Measurements from ENCODE around the gene SLC13A2. TPM values are rescaled to one million over a fixed set of nuclear protein-coding genes. Genes with fewer than 3 reads are reported as not detected.

SLC13A2 gene
- total RNA-seq, 1 donor from 2014 or later = 1.1 TPM

DNA sequence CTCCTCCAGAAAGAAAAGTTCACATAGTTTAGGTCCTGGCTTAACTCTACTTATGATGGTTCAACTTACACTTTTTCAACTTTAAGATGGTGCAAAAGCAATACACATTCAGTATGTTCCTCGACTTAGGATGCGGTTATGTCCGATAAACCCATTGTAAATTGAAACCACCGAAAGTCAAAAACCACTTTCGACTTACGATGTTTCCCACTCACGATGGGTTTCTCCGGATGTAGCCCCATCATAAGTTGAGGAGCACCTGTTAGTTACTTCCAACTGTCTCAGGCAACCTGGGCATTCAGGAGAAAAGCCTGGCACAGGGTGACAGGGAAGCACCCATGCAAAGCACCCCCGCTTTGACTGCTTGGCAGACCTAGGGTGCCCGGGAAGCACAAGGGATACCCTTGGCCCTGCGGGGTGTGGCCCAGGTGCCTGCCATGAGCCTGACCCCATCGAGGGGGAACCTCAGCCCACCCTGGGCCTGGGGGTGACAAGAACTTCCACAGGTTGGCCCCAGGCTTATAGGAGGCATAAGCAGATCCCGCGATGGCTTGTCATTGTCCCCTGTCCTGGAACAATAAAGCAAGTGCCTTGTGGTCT, 65.0 kb downstream of the SLC13A2 start:
- DNase-seq = no peak

DNA sequence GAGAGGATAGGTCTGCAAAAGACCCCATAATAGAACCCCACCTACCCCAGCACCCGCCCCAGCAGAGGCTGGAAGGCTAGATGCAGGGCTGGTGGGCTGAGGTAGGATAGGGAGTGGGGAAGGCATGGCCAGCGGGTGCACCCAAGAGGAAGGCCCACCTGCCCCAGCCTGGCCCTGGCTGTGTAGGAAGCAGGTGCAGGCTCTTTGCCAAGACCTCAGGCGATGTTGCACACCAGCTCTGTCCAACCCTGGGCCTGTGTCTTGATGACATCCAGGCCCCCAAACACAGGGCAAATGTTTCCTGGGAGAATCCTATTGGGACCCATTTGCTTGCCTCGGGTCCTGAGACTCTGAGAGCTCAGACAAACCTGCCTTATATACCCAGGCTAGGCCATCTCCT, 66.8 kb downstream of the SLC13A2 start:
- DNase-seq = no peak

DNA sequence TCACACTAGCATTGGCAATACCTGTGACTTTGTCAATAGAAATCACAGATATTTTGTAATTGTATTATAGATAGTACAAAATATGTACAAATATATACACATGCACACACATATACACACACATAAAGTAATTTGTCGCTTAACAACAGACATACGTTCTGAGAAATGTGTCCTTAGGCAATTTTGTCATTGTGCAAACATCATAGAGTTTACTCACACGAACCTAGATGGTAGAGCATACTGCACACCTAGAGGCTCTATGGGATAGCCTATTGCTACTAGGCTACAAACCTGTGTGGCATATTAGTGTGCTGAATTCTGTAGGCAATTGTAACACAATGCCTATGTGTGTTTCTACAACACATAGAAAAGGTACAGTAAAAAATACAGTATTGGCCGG, 68.0 kb downstream of the SLC13A2 start:
- no peak for DNase-seq

DNA sequence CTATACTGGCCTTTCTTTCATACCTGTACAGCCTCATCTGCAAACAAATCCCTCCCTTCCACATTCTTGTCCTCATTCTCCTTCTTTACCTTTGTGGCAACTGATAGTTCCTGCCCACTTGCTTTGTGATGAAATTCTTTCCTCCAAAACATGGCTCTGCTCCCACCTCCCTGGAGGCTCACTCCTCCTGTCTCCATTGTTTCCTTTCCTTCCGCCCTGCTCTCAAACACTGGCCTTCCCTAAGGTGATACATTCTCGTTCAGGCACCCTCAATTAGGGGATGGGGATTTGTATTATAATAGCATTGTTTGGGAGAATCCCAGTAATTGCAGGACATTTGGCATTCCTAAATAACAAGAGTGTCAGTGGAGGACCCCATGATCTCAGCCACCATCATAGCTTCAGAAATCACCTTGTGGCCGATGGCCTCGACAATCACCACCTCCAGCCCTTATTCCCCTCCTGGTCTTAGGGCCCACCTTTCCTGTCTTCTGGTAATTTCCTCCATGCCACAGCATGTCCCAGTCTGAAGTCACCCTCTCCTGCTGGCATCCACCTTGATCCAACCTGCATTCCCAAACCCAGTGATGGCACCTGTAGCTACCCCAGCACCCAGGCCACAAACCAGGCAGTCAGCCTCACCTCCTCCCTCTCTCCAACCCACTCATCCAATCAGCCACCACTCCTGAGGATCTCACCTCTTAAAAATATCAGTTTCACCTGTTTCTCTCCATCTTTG, 71.1 kb downstream of the SLC13A2 start:
- DNase-seq = no peak

DNA sequence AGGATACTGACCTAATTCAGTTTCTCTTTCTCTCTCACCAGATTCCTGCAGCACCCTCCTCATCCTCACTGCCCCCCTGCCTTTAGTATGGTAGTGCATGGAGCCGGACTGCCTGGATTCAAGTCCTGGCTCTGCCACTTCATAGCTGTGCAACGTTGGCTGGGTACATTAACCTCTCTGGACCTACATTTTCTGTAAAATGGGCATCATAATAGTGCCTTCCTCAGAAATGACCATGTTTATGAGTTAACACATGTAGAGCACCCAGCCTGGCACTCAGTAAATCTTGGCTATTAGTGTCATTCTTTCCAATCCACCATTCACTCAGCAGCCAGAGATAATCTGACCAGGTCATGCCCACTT, 71.7 kb downstream of the SLC13A2 start:
- DNase-seq = no peak

DNA sequence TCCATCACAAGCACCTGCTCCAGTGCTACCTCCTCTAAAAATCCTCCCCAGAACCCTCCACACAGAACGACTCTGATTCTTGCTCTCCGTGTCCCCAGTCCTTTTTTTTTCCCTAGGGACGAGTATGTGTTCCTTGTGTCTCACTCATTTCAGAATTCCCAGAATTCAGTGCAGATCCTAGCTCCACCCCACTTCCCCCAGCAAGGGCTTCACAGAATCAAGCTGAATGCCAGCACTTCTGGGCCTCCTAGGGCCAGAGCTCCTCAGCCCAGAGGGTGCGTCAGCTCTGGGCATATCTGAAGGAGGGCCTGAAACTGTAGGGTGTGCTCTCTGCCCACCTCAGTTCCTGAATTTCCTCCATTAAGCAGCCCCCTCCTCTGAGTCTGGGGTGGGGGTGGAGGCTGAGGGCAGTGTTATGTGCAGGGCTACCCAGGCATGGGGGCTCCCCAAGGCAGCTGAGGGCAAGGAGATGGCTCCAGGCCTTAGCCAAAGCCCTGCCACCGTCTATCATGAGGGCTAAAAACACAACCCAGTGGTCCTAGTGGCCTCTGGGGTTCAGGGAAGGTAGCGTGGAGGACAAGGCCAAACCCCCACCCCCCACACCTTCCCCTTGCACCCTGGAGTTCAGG, 72.5 kb downstream of the SLC13A2 start:
- no peak for DNase-seq

DNA sequence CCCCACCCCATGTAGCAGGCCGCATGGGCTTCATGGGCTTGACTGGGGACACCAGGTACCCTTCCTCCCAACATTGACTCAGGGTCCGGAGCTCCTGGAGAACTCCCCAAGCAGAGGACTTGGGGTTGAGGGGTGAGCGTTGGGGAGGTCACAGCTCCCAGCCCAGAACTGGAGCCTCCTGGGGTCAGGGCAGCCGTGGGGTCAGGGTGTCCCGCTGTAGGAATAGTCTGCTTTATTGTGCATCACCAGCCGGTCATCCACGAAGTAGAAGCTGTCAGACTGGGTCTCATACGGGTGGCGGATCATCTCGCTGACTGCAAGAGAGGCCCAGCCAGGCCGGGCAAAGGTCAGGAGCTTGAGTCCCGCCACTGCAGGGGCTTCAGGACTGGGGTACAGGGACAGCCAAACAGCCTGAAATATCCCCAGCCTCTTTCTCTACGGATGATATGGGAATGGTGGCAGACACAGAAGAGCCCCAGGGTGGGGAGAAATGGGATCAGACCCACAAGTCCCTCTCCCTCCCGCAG, 73.7 kb downstream of the SLC13A2 start:
- no peak for DNase-seq

Other genes with a start within 250 kb of the SLC13A2 start
- gene TMEM97, start 154.4 kb upstream of the SLC13A2 start, total RNA-seq = 12.1 TPM
- gene IFT20, start 138.2 kb upstream of the SLC13A2 start, total RNA-seq = 34.6 TPM
- gene TNFAIP1, start 137.9 kb upstream of the SLC13A2 start, total RNA-seq = 26.6 TPM
- 49.7 TPM for gene POLDIP2, start 116.1 kb upstream of the SLC13A2 start, total RNA-seq
- gene SEBOX, start 108.4 kb upstream of the SLC13A2 start, total RNA-seq = not detected
- 1.0 TPM for gene VTN, start 103.3 kb upstream of the SLC13A2 start, total RNA-seq
- 11.4 TPM for gene SARM1, start 102.0 kb upstream of the SLC13A2 start, total RNA-seq
- 6.5 TPM for gene SLC46A1, start 67.4 kb upstream of the SLC13A2 start, total RNA-seq
- gene FOXN1, start 32.7 kb downstream of the SLC13A2 start, total RNA-seq = 0.21 TPM
- gene UNC119, start 79.0 kb downstream of the SLC13A2 start, total RNA-seq = 15.1 TPM
- 52.4 TPM for gene PIGS, start 97.9 kb downstream of the SLC13A2 start, total RNA-seq
- gene ALDOC, start 103.3 kb downstream of the SLC13A2 start, total RNA-seq = 10.7 TPM
- 12.0 TPM for gene SPAG5, start 125.4 kb downstream of the SLC13A2 start, total RNA-seq
- 6.9 TPM for gene RSKR, start 140.5 kb downstream of the SLC13A2 start, total RNA-seq
- gene BLTP2, start 171.5 kb downstream of the SLC13A2 start, total RNA-seq = 104 TPM
- gene SDF2, start 188.3 kb downstream of the SLC13A2 start, total RNA-seq = 41.4 TPM
- gene SUPT6H, start 188.6 kb downstream of the SLC13A2 start, total RNA-seq = 51.7 TPM
- gene PROCA1, start 238.2 kb downstream of the SLC13A2 start, total RNA-seq = 0.21 TPM
- 78.9 TPM for gene RAB34, start 244.2 kb downstream of the SLC13A2 start, total RNA-seq
- gene RPL23A, start 246.3 kb downstream of the SLC13A2 start, total RNA-seq = 554 TPM